GM20431 (cell line): Measurements from ENCODE around the gene BNIPL.

Experiments
- in situ Hi-C: fragments of 300-500 bp; cut with MseI, MboI; formaldehyde crosslinking; loops from one replicate; pipeline ENCODE4 v1.15.0; 2020; ENCODE audit warnings: low sequenced_read_pairs; ENCODE audit not compliant: unreplicated experiment

Gene BNIPL

DNA sequence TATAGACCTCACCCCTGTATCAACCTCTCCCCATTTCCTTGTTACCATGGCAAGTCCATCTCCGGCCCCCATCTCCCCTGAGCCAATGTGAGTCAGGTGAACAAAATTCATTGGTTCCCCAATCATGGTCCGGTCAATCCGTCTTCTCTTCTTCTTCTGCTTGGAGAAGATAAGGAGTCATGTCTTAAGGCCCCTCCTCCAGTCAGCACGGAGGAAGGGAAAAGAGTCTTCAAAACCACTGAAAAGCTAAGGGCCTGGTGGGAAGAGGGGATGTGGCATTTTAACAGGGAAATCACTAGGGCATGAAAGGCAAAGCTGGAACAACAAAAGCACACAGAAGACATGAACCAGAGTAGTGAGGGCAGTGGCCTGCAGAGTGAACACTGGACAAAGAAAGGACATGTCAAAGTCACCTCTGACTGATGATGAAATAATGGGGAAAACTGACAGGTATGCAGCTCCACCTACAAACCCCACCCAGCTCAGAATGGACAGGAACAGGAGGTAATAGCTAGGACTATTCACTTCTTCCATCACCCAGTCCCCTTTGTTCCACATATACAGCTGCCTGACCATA, 18.7 kb downstream of the BNIPL start:
- in situ Hi-C loops = no loop called here

DNA sequence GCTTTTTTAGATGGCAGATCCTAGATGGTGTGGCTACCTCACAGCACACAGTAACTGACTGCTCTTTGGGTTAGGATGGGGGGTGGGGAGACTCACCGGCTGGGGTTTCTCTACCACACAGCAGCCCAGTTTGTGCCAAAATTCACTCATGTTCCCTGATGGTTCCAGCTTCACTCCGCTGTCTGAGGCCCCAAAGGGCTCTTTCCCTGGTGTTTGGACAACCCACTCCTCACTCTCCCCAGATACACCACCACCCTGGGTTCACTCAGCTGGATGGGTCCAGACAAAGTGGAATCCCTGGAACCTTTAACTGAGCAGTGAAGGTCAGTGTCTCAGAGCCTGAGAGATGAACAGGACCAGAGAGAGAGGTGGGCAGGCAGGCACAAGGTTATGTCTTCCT, 19.2 kb downstream of the BNIPL start:
- in situ Hi-C loops = no loop called here

GRCh38 chr1:151056149-151056548, 19.8 kb downstream of the BNIPL start:
- in situ Hi-C loops = no loop called here

- in situ Hi-C loops = no loop called here
Measured at GRCh38 chr1:151058692-151059091, 22.3 kb downstream of the BNIPL start.

- in situ Hi-C loops = no loop called here
Measured at GRCh38 chr1:151059109-151060006, 23.0 kb downstream of the BNIPL start, which contains the start of gene CDC42SE1. CDC42SE1 (minus strand) TSS chr1:151059622; CDS start chr1:151055730, 3,892 bp downstream.

- in situ Hi-C loops = no loop called here
Measured at GRCh38 chr1:151060007-151060656, 23.7 kb downstream of the BNIPL start, which contains the start of gene MLLT11. MLLT11 (plus strand) TSS chr1:151060397; CDS start chr1:151067225, 6,828 bp downstream.

DNA sequence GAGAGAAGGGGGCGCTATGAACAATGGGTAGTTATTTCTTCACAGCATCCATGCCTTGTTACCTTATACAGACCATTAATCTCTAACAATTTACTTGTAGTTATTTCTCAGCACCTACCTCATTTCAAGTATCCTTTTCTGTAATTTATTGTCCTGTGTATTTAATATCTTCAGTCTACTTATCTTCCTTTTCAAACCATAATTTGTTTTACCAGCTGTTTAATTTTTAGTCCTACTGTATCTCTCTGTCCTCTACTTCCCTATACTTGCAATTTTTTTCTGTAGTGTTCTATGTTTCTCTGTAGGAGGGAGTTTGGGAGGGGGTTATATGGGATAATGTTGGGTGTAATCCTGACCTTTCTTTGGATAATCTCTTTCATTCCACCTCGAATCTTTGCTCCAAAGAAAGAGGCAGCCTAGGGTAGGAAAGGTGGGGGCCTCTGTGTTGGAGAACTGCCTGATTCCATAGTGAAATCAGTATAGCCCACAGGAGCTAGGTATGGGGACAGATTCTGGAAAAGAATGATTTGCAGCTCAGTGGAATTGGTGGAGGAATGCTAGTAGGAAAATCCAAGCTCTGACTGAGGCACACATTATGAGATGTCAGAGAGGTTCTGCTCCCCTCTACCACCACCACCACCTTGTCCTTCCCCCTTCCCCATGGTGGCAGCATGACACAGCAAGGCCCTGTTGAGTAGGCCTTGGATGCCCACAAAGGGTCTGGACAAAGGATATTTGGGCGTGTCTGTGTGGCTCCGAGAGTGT, 24.5 kb downstream of the BNIPL start:
- in situ Hi-C loops = no loop called here

DNA sequence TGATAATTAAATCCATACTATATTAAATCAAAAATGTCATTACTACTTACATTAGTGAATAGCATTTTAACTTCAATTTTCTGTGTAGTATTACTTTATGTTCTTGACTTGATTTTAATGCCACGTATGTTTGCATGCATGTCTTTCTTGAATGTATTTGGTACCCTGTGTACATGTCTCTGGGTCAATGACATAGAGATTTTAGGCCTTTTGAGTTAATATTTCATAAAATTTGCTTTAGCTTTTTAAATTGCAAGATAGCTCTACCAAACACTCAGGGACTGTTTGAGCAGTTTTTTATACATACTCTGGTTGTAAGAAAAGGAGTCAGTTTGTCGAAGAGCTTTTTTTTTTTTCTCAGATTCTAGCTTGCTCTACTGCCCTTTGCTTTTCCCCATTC, 25.3 kb downstream of the BNIPL start:
- in situ Hi-C loops = no loop called here

- in situ Hi-C loops = no loop called here
Measured at GRCh38 chr1:151062741-151063371, 26.5 kb downstream of the BNIPL start.

DNA sequence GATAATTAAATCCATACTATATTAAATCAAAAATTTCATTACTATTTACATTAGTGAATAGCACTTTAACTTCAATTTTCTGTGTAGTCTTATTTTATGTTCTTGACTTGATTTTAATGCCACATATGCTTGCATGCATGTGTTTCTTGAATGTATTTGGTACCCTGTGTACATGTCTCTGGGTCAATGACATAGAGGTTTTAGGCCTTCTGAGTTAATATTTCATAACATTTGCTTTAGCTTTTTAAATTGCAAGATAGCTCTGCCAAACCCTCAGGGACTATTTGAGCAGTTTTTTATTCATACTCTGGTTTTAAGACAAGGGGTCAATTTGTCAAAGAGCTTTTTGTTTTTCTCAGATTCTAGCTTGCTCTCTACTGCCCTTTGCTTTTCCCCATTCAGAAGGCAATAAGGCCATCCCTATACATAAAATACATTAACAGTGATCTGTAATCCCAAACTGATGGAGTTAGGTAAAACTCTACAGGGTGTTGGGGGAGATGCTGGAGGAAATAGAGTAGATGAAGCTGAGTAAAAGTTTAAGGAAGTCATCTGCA, 28.8 kb downstream of the BNIPL start:
- in situ Hi-C loops = no loop called here

DNA sequence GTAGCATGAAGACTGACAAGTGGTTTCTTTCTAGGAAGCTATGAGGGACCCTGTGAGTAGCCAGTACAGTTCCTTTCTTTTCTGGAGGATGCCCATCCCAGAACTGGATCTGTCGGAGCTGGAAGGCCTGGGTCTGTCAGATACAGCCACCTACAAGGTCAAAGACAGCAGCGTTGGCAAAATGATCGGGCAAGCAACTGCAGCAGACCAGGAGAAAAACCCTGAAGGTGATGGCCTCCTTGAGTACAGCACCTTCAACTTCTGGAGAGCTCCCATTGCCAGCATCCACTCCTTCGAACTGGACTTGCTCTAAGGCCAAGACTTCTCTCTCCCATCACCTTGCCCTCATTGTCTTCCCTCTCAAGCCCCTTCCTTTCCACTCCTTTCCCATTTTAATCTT, 30.8 kb downstream of the BNIPL start:
- in situ Hi-C loops = no loop called here

DNA sequence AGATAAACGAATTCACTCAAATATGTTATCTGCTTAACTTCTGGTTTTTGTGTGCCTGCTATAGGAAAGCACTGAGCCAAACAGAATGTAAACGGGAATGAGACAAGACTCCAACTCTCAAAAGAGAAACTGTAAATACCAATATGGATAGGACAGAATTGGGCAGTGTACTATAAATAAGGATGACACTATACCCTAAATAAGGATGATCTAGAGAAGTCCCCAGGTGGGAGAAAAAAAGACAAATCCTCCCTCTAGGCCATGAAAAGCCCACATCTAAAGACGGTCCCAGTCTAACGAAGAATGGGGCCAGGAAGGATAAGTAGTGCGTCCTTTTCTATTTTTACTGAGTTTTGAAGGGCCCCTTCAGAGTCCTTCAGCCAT, 32.7 kb downstream of the BNIPL start:
- in situ Hi-C loops = no loop called here

DNA sequence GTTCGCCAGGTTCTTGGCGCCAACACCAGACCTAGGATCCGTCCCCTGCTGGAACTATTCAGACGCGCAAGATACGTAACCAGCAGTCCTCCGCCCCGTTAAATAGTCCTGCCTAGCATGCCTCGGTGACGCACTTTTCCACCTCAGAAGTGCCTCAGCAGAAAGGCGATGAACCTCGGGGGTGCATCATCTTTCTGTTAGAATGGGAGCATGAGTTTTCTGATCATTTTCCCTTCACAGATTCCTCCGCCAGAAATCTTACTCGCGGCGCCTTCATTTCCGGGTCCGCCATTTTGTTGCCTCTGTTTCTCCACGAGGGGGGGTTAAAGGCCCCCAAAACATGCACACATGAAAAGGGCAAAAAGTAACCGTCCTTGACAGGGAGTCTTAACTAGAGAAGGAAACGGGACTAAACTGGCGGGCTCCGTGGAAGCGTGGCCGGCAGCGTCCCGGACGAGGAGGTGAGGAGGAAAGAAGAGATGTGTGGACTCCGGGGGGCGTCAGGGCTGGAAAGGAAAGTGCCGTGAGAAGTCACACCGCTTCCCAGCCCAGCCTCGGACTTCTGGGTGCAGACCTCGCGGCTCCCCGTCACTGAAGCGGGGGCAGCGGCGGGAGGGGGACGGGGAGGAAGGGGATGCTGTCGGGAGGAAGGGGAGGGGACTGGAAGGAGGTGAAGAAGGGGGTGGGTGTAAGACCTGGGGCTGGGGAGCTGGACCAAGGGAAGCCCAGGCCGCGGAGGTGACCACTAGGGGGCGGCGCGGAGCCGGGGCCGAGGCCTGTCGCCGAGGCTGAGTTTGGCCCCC, 34.3 kb downstream of the BNIPL start, which contains the start of gene GABPB2:
Gene GABPB2, plus strand, starts transcription at position 288 of the 803 bp plus-strand sequence. CDS start 17,429 bp downstream, outside the sequence.
- in situ Hi-C loops = no loop called here

- in situ Hi-C loops = no loop called here
Measured at GRCh38 chr1:151072224-151072623, 35.8 kb downstream of the BNIPL start.

DNA sequence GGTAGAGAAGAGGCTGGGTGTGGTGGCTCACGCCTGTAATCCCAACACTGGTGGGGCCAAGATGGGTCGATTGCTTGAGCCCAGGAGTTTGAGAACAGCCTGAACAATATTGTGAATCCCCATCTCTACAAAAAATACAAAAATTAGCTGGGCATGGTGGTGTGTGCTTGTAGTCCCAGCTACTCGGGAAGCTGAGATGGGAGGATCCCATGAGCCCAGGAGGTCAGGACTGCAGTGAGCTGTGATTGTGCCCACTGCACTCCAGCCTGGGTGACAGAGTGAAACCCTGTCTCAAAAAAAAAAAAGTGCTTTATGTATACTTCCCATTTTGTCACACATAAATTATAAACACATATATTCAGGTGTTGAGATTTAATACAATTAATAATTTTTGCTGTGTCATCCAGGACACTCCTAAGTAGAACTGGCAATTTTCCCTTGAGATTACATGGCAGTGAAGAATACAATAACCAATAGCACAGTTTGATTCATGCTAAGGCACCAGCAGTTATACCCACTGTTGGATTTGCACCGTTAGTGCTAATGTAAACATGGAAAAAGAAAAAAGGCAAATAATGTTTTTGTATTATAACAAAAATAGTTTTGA, 49.7 kb downstream of the BNIPL start:
- in situ Hi-C loops = no loop called here
